IMR-90 (cell line): Measurements from ENCODE around the gene CEACAM6. TPM values are rescaled to one million over a fixed set of nuclear protein-coding genes. Genes with fewer than 3 reads are reported as not detected.

ENCODE experiments used
- ATAC-seq: fragments of 200-7000 bp; cut with Tn5 transposase; 2 replicates; pipeline ENCODE4 v1.9.1; 2020; ENCODE audit warnings: low read depth, mild to moderate bottlenecking, moderate library complexity
- BruUV-seq: library from RNA; stranded (reverse); fragments of 400-500 nt; replicated peaks from 2 replicates; lab custom pipeline; 2021; lab: Mats Ljungman, UMichigan
- CTCF ChIA-PET: fragments of 300-600 bp; formaldehyde crosslinking; extraction: SDS; loops from one replicate; lab custom pipeline; 2021; ENCODE audit warnings: antibody characterized with exemption; lab: Yijun Ruan, JAX
- POLR2A ChIA-PET: fragments of 300-600 bp; sonication (Branson Sonifier 250); formaldehyde crosslinking; loops from one replicate; lab custom pipeline; 2022; ENCODE audit warnings: antibody characterized with exemption; ENCODE audit not compliant: unreplicated experiment; lab: Charles Lee
- DNase-seq: peaks from one replicate; pipeline ENCODE4 v3.0.0; 2013
- H2AFZ ChIP-seq: replicated peaks from 2 replicates; pipeline ENCODE3; 2013; ENCODE audit warnings: low read length, mild to moderate bottlenecking; ENCODE audit not compliant: poor library complexity
- H2AK5ac ChIP-seq: 2 replicates; pipeline ENCODE4 v1.6.1; 2013; ENCODE audit warnings: low read depth, low read length, inconsistent platforms
- H2AK9ac ChIP-seq: replicated peaks from 2 replicates; pipeline ENCODE3; 2013; ENCODE audit warnings: mild to moderate bottlenecking, low read depth, low read length, moderate library complexity; ENCODE audit not compliant: poor library complexity
- H2BK120ac ChIP-seq: 2 replicates; pipeline ENCODE4 v1.6.1; 2013; ENCODE audit warnings: low read depth, low read length, inconsistent platforms
- H2BK15ac ChIP-seq: 3 replicates; pipeline ENCODE4 v1.6.1; 2013; ENCODE audit warnings: low read depth, low read length, inconsistent platforms
- H2BK20ac ChIP-seq: 2 replicates; pipeline ENCODE4 v1.6.1; 2013; ENCODE audit warnings: low read depth, mild to moderate bottlenecking, inconsistent platforms, low read length, moderate library complexity
- H2BK5ac ChIP-seq: 2 replicates; pipeline ENCODE4 v1.6.1; 2013; ENCODE audit warnings: mild to moderate bottlenecking, low read depth, low read length, inconsistent platforms; ENCODE audit not compliant: poor library complexity, severe bottlenecking
- H3K14ac ChIP-seq: replicated peaks from 2 replicates; pipeline ENCODE4 v1.6.1; 2013; ENCODE audit warnings: low read depth, low read length, inconsistent platforms
- H3K18ac ChIP-seq: 2 replicates; pipeline ENCODE4 v1.6.1; 2013; ENCODE audit warnings: low read depth, low read length, control low read depth
- H3K23ac ChIP-seq: 2 replicates; pipeline ENCODE4 v1.6.1; 2013; ENCODE audit warnings: low read depth, low read length, inconsistent platforms
- H3K27ac ChIP-seq: 2 replicates; pipeline ENCODE4 v1.5.1; 2013; ENCODE audit warnings: mild to moderate bottlenecking, control low read depth, low read length; ENCODE audit not compliant: insufficient read depth
- H3K27me3 ChIP-seq: 2 replicates; pipeline ENCODE4 v1.6.1; 2013; ENCODE audit warnings: low read length; ENCODE audit not compliant: control insufficient read depth, insufficient read depth
- H3K36me3 ChIP-seq: 2 replicates; pipeline ENCODE4 v1.6.1; 2013; ENCODE audit warnings: low read length, mixed read lengths; ENCODE audit not compliant: control insufficient read depth, insufficient read depth
- H3K4ac ChIP-seq: 2 replicates; pipeline ENCODE4 v1.6.1; 2013; ENCODE audit warnings: low read depth, low read length, inconsistent platforms
- H3K4me1 ChIP-seq: 2 replicates; pipeline ENCODE4 v1.6.1; 2013; ENCODE audit warnings: low read length, mixed read lengths; ENCODE audit not compliant: control insufficient read depth, insufficient read depth
- H3K4me2 ChIP-seq: 2 replicates; pipeline ENCODE4 v1.6.1; 2013; ENCODE audit warnings: low read depth, mild to moderate bottlenecking, control low read depth, low read length, moderate library complexity
- H3K4me3 ChIP-seq: 2 replicates; pipeline ENCODE4 v1.5.1; 2013; ENCODE audit warnings: low read depth, mild to moderate bottlenecking, control low read depth, low read length, moderate library complexity; ENCODE audit not compliant: insufficient read depth
- H3K56ac ChIP-seq: 2 replicates; pipeline ENCODE4 v1.6.1; 2013; ENCODE audit warnings: low read length, inconsistent platforms; ENCODE audit not compliant: insufficient read depth; ENCODE audit errors: extremely low read depth
- H3K79me1 ChIP-seq, 2 experiments: 2 replicates each; pipeline ENCODE4 v1.6.1; 2013; ENCODE audit warnings: low read length in 2 of 2, inconsistent platforms in 1 of 2, low read depth in 1 of 2
- H3K9ac ChIP-seq: 2 replicates; pipeline ENCODE4 v1.6.1; 2013; ENCODE audit warnings: low read depth, low read length, control low read depth
- H3K9me1 ChIP-seq: 2 replicates; pipeline ENCODE4 v1.6.1; 2013; ENCODE audit warnings: low read length, inconsistent platforms; ENCODE audit not compliant: insufficient read depth
- H3K9me3 ChIP-seq: 2 replicates; pipeline ENCODE4 v1.6.1; 2013; ENCODE audit warnings: low read length; ENCODE audit not compliant: control insufficient read depth, insufficient read depth
- H4K20me1 ChIP-seq: 2 replicates; pipeline ENCODE4 v1.6.1; 2013; ENCODE audit warnings: low read length, inconsistent platforms; ENCODE audit not compliant: insufficient read depth
- H4K5ac ChIP-seq: 2 replicates; pipeline ENCODE4 v1.6.1; 2013; ENCODE audit warnings: mild to moderate bottlenecking, low read depth, low read length, control low read depth
- H4K8ac ChIP-seq, 2 experiments: 2 replicates each; pipeline ENCODE4 v1.6.1; 2013; ENCODE audit warnings: low read depth in 2 of 2, low read length in 2 of 2, control low read depth in 1 of 2, inconsistent platforms in 1 of 2
- H4K91ac ChIP-seq: 2 replicates; pipeline ENCODE4 v1.6.1; 2013; ENCODE audit warnings: low read depth, low read length, inconsistent platforms; ENCODE audit not compliant: insufficient read depth
- CEBPB ChIP-seq: IDR thresholded peaks from 2 replicates; pipeline ENCODE4 v1.6.1; 2012; ENCODE audit warnings: low read depth, low read length, improper control_type of control experiment
- ELK1 ChIP-seq: fragments of 150-350 bp; IDR thresholded peaks from 2 replicates; pipeline ENCODE4 v1.6.1; 2016; ENCODE audit warnings: low read depth, mild to moderate bottlenecking, low read length, moderate library complexity, borderline replicate concordance
- MAFK ChIP-seq: IDR thresholded peaks from 2 replicates; pipeline ENCODE4 v1.6.1; 2012; ENCODE audit warnings: low read depth, low read length, improper control_type of control experiment
- RAD21 ChIP-seq: IDR thresholded peaks from 2 replicates; pipeline ENCODE4 v1.6.1; 2012; ENCODE audit warnings: low read length, improper control_type of control experiment
- RCOR1 ChIP-seq: IDR thresholded peaks from 2 replicates; pipeline ENCODE4 v1.6.1; 2012; ENCODE audit warnings: mild to moderate bottlenecking, low read length, improper control_type of control experiment; ENCODE audit not compliant: insufficient replicate concordance
- WGBS, 2 experiments: methylation state at CpG; one replicate each; pipeline versions ENCODE4 v1.1.5 to v1.1.7; 2013; ENCODE audit warnings: missing lambda C conversion rate in 2 of 2; ENCODE audit not compliant: insufficient read length in 1 of 2; ENCODE audit errors: extremely low coverage in 2 of 2; 5-methylcytosine and 5-hydroxymethylcytosine counted together
- dilution Hi-C: fragments of 300-500 bp; cut with HindIII; formaldehyde crosslinking; loops from one replicate; pipeline ENCODE4 v1.14.3; 2018; ENCODE audit warnings: low sequenced_read_pairs; ENCODE audit not compliant: unreplicated experiment
- in situ Hi-C: fragments of 300-500 bp; cut with MboI; formaldehyde crosslinking; loops from 3 replicates; pipeline ENCODE4 v1.14.3; 2019; ENCODE audit warnings: low sequenced_read_pairs, inconsistent platforms, mixed read lengths
- intact Hi-C: fragments of 100-400 bp; cut with micrococcal nuclease; formaldehyde crosslinking; loops from 2 replicates; pipeline ENCODE4 v1.10.0; 2022
- polyA plus RNA-seq, 3 experiments: library from polyadenylated mRNA; depleted of rRNA; stranded (reverse); fragments of >200 nt; gene quantifications; 2 replicates each; pipeline ENCODE4 v1.2.3, GENCODE V29; 2012; ENCODE audit warnings: low replicate concordance in 1 of 3
- total RNA-seq: library from RNA; depleted of rRNA; stranded (reverse); fragments of >200 nt; gene quantifications from 2 replicates; pipeline ENCODE4 v1.2.3, GENCODE V29; 2012

The CEACAM6 gene
- total and polyA plus RNA-seq, 2 of the 4 experiments (the other 2 are of a cell fraction): not detected

GRCh38 chr19:41714598-41714997 lies 40.7 kb upstream of the CEACAM6 start (continued):
- TF ChIP-seq ELK1 (no peak), RCOR1 (no peak), CEBPB (no peak), MAFK (no peak)

GRCh38 chr19:41718761-41719160 lies 36.6 kb upstream of the CEACAM6 start:
- no peak overlapping the region for H3K4me2 ChIP-seq
- no peak overlapping the region for H2BK5ac ChIP-seq
- ATAC-seq: no peak
- dilution Hi-C loops (no loop called here), intact Hi-C loops (no loop called here), in situ Hi-C loops (no loop called here)
- H2BK15ac ChIP-seq: no peak overlapping the region
- H3K9me3 ChIP-seq: no peaks in the 10 kb centered on the region
- H4K91ac ChIP-seq: no peak overlapping the region
- no peak overlapping the region for H3K18ac ChIP-seq
- POLR2A ChIA-PET: no interaction called here
- H4K8ac ChIP-seq: no peak overlapping the region
- H3K27ac ChIP-seq: no peak overlapping the region
- H3K4ac ChIP-seq: no peak overlapping the region
- no peak for DNase-seq
- no peak overlapping the region for H3K14ac ChIP-seq
- no peak overlapping the region for H2AK5ac ChIP-seq
- H3K23ac ChIP-seq: no peak overlapping the region
- no peak overlapping the region for H2BK120ac ChIP-seq
- CTCF ChIA-PET: no interaction called here
- no peak overlapping the region for H3K56ac ChIP-seq
- WGBS, 2 experiments: 44% methylated on average over 2 of the region's 6 CpGs; no CpG with 5 or more reads in 1 of the 2 experiments
- no peaks in the 10 kb centered on the region for H3K9me1 ChIP-seq
- no peak overlapping the region for H2BK20ac ChIP-seq
- H3K79me1 ChIP-seq: no peaks in the 10 kb centered on the region
- H3K4me1 ChIP-seq: no peaks in the 10 kb centered on the region
- H3K27me3 ChIP-seq: peaks cover 2% of the 10 kb centered on the region; the same call in 1 of the 2 replicates
- no peak overlapping the region for H2AFZ ChIP-seq
- TF ChIP-seq MAFK: no peak
- no peak for TF ChIP-seq RAD21
- TF ChIP-seq CEBPB: no peak
- no peak overlapping the region for H2AK9ac ChIP-seq
- H3K4me3 ChIP-seq: no peak overlapping the region
- no peak overlapping the region for H3K9ac ChIP-seq
- BruUV-seq: no TSS peak
- no peaks in the 10 kb centered on the region for H3K36me3 ChIP-seq
- no peaks in the 10 kb centered on the region for H4K20me1 ChIP-seq
- H4K5ac ChIP-seq: no peak overlapping the region
